ENCODE measurements around the gene DYTN.
"Not testable (repeated sequence)": the region's sequence is repeated elsewhere in the genome, so short reads cannot be mapped to it uniquely, and the experiment has no call there.

Gene DYTN

GRCh38 chr2:206718296-206718695, at the start of gene DYTN:
Gene DYTN, minus strand, starts transcription at chr2:206718396. Its CDS starts 117 bp downstream, at chr2:206718279.
- DNase-seq = no peak

- no peak for DNase-seq
These were observed 48.1 kb upstream of the DYTN start for GRCh38 chr2:206766057-206766930.

GRCh38 chr2:206765242-206766056, 47.3 kb upstream of the DYTN start, which contains the start of the genes FASTKD2 and MDH1B:
Gene FASTKD2, plus strand, starts transcription at chr2:206765606. Its CDS starts 1,088 bp downstream, at chr2:206766694.
Gene MDH1B, minus strand, starts transcription at chr2:206765328. Its CDS starts 57 bp downstream, at chr2:206765271.
- peak; percentile 92 for DNase-seq

- DNase-seq = no peak
These were observed 46.6 kb upstream of the DYTN start for GRCh38 chr2:206764673-206765241.

- DNase-seq = no peak
These were observed 38.6 kb upstream of the DYTN start for GRCh38 chr2:206756816-206757215.

GRCh38 chr2:206740800-206741199, 22.6 kb upstream of the DYTN start:
- DNase-seq = no peak

- no peak for DNase-seq
These were observed 21.1 kb upstream of the DYTN start for GRCh38 chr2:206739271-206739670.

- peak; percentile 38 for DNase-seq
These were observed 18.7 kb upstream of the DYTN start for GRCh38 chr2:206736935-206737334.

- no peak for DNase-seq
These were observed 15.1 kb upstream of the DYTN start for GRCh38 chr2:206733341-206733740.

GRCh38 chr2:206728277-206729199, 10.3 kb upstream of the DYTN start:
- no peak for DNase-seq

- DNase-seq = no peak
These were observed 9.1 kb upstream of the DYTN start for GRCh38 chr2:206727287-206727686.

GRCh38 chr2:206723288-206723687, 5.1 kb upstream of the DYTN start:
- no peak for DNase-seq

GRCh38 chr2:206721256-206721920, 3.2 kb upstream of the DYTN start:
- peak; percentile 10 for DNase-seq

- DNase-seq = no peak
These were observed 1.6 kb downstream of the DYTN start for GRCh38 chr2:206716623-206717022.

- not testable (repeated sequence) for DNase-seq
These were observed 3.0 kb downstream of the DYTN start for GRCh38 chr2:206715183-206715582.

GRCh38 chr2:206713746-206714145, 4.5 kb downstream of the DYTN start:
- DNase-seq = no peak

- no peak for DNase-seq
These were observed 9.9 kb downstream of the DYTN start for GRCh38 chr2:206708286-206708685.

- no peak for DNase-seq
These were observed 11.0 kb downstream of the DYTN start for GRCh38 chr2:206707164-206707701.

- no peak for DNase-seq
These were observed 16.1 kb downstream of the DYTN start for GRCh38 chr2:206701952-206702605.

- no peak for DNase-seq
These were observed 18.0 kb downstream of the DYTN start for GRCh38 chr2:206700156-206700555.

- no peak for DNase-seq
These were observed 19.4 kb downstream of the DYTN start for GRCh38 chr2:206698811-206699210.

All from activated CD4-positive, alpha-beta T cell treated with anti-CD3 and anti-CD28 coated beads, Interleukin-2, Interleukin-6, amounts not matched to agents 100 ng/mL and 50 ng/mL, durations not matched to agents 16 hours and 8 hours (primary cell).